GM18511 (cell line): ENCODE measurements around the gene SDC3.

Experiments used
- ATAC-seq: cut with Tn5 transposase; IDR thresholded peaks from one replicate; pipeline ENCODE4 v1.9.1; 2021; ENCODE audit warnings: mild to moderate bottlenecking, moderate library complexity; ENCODE audit not compliant: unreplicated experiment

Gene SDC3

DNA sequence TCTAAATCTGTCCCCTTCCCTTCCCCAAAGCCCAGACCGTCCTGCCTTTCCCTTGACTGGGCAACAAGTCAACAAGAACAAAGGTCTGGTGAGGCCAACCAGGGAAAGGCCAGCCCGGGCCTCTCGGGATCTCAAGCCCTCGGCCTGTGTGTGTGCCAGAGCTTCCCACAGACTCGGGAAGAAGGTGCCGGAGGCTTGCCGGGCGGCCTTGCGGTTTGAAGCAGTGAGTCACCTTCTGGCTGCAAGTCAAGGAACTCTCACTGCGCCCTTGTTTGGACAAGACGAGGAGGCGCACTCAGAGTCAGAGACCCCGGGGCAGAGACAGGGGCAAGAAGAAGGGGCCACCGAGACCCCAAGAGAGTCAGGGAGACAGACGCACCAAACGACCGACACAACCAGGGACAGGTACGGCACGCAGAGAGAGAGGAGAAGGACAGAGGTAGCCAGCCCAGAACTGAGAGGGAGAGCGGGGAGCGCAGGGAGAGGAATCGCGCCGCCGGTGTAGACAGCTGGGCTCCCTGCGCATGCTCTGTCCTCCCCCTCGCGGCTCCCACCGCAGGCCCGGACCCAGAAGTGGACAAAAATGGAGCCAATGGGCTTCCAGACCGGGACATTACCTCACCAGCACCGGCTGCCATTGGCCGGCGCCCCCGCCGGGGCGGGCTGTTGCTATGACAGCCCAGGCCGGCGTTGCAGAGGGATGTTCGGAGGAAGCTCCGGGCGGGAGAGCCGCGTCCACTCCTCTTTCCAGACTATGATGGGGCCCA is 84.4 kb downstream of the SDC3 start:
- ATAC-seq: peak; percentile 85

GRCh38 chr1:30823627-30823968 is 85.0 kb downstream of the SDC3 start:
- ATAC-seq: no peak

DNA sequence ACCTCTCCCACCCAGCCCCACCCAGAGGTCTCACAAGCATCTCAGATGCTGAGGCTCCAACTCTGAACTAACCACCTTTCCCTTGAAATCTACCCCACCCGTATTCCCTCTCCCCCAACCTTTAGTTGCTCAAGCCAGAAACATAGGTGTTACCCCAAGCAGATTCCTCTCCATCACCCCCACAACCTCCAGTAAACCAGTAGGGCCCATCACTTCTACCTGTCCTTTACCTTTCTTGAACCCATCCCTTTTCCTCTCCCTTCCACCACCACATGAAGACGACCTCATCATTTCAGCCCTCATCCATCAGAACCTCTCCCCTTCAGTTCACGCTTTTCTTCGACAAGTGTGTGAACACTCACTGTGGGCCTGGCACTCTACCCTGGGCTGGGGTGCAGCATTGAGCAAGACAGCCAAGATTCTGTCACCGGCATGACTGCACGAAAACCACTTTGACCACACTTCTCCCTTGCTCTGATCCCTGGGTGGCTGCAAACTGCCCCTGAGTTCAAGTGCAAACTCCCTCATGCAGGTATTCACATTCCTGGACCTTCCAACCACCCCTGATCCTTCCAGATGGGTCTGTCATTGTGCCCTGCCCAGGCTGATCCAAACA is 85.5 kb downstream of the SDC3 start:
- ATAC-seq: no peak

DNA sequence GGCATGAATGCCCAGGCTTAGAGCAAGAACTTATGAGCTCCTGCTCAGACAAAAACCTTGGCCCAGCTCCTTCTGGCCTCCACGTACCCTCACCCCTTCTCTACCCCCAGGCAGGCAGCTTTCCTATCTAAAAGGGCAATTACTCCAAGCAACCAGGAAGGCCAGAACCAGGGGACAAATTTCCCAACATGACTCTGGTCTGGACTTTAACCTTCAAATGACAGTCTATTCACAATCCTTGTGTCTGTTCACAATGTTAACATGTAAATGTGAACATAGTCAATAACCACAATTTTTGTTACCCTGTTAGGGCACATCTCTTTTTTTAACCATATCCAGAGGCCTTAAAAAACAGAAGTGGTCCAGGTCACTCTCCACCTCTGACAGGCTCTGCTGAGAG is 86.6 kb downstream of the SDC3 start:
- no peak for ATAC-seq

DNA sequence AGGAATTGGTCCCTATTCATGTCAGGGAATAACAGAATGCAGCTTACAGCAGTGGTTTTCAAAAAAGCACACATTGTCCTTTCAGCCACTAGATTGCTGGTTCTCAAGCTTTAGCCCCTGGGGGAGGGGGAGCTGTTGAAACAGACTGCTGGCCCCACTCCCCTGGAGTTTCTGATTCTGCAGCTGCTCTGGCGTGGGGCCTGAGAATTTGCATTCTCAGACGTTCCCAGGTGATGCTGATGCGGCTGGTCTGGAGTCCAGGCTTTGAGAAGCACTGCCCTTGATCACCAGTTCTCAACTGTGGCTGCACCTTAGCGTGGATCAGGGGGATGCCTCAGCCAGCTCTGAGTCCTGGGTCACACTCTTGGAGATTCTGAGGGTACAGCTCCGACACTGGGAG is 88.3 kb downstream of the SDC3 start:
- ATAC-seq: no peak
